Measurements from ENCODE around the gene PID1. TPM values are rescaled to one million over a fixed set of nuclear protein-coding genes. Genes with fewer than 3 reads are reported as not detected.

PID1 gene
- total RNA-seq, 2 donors from 2014 or later: 66.2 to 109 TPM

DNA sequence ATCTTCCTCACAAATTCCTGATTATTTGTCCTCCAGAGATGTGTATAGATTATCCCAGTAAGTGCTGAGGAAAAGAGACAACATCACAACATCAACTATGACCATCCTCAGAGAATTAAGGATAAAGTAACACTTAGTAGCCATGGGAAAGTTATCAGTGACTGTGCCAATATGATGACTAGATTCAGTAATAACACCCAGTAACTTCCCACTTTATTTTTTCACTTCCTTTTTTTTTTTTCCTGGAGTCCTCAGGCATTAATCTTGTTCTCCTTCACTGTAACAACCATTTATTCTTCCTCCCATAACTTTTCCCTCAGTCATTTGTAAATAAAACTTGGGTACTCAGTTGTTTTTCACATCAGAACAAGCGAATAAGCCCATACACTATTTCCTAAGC, 16.7 kb upstream of the PID1 start:
- Histone ChIP-seq H3K27me3 (replicated peaks; ENCODE audit: insufficient read depth) (no peaks in the 10 kb centered on the region), H3K9me3 (no peaks in the 10 kb centered on the region), H3K36me3 (no peaks in the 10 kb centered on the region), H3K4me1 (ENCODE audit: control insufficient read depth in 1 of 2, low read depth in 2 of 2) (peaks cover 3 to 4% of the 10 kb centered on the region in 2 donors), H3K4me3 (no peak overlapping the region), H3K27ac (no peak overlapping the region)
- TF ChIP-seq, protein P1, sequence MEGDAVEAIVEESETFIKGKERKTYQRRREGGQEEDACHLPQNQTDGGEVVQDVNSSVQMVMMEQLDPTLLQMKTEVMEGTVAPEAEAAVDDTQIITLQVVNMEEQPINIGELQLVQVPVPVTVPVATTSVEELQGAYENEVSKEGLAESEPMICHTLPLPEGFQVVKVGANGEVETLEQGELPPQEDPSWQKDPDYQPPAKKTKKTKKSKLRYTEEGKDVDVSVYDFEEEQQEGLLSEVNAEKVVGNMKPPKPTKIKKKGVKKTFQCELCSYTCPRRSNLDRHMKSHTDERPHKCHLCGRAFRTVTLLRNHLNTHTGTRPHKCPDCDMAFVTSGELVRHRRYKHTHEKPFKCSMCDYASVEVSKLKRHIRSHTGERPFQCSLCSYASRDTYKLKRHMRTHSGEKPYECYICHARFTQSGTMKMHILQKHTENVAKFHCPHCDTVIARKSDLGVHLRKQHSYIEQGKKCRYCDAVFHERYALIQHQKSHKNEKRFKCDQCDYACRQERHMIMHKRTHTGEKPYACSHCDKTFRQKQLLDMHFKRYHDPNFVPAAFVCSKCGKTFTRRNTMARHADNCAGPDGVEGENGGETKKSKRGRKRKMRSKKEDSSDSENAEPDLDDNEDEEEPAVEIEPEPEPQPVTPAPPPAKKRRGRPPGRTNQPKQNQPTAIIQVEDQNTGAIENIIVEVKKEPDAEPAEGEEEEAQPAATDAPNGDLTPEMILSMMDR (IDR thresholded peaks at IDR 0.05): no peak
- DNase-seq (ENCODE audit: low spot score) (no peak), ATAC-seq (ENCODE audit: insufficient number of reproducible peaks, low FRiP score, low read depth) (no peak)

DNA sequence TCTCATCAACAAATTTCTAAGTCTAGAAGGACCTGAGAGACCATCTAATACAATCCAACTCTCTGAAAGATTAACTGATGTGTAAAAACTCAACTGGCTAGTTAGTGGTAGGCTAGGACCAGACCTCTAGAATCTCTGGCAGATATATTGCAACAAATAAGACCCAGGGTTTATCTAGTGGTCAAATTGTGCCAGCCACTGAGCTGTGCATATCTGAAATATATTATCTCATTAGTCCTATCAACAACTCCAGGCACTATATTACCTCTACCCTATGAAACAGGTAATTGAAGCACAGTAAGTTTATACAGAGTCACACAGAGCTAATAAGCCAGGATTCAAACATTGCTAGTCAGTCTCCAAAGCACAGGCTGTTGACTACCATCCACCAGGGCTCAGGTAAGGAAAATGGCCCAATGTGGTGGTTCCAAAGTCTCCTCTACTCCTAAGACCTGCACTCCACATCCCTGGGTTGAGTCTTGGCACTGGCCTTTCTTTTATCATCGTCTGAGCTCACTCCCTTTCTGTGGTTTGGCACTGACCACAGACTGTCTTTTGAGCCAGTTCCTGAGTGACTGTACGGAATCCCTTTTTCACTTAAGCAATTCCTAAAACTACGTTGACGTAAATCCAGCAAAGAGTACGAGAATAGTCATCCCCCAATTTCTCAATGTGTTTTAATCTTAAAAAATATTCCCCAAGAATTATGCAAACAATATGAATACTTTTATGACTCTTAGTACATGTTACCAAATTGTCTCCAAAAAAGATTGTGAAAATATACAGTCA, 11.9 kb upstream of the PID1 start:
- DNase-seq (ENCODE audit: low spot score) (no peak), ATAC-seq (ENCODE audit: insufficient number of reproducible peaks, low FRiP score, low read depth) (peak; percentile 89)
- TF ChIP-seq, protein P1 (IDR thresholded peaks at IDR 0.05): no peak

DNA sequence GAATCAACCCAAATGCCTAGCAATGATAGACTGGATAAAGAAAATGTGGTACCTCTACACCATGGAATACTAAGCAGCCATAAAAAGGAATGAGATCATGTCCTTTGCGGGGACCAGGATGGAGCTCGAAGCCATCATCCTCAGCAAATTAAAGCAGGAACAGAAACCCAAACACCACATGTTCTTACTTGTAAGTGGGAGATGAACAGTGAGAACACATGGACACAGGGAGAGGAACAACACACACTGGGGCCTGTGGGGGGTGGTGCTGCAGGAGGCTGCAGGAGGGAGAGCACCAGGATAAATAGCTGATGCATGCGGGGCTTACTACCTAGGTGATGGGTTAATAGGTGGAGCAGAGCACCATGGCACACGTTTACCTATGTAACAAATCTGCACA, 8.4 kb upstream of the PID1 start:
- TF ChIP-seq, protein P1 (IDR thresholded peaks at IDR 0.05): no peak

More for the DNA sequence above, 11.9 kb upstream of the PID1 start:
- H3K4me3 ChIP-seq: no peak overlapping the region
- H3K36me3 ChIP-seq: no peaks in the 10 kb centered on the region
- H3K27me3 ChIP-seq (replicated peaks; ENCODE audit: insufficient read depth): no peaks in the 10 kb centered on the region
- H3K27ac ChIP-seq: no peak overlapping the region
- H3K4me1 ChIP-seq (ENCODE audit: control insufficient read depth in 1 of 2, low read depth in 2 of 2): peaks cover 4 to 8% of the 10 kb centered on the region in 2 donors
- H3K9me3 ChIP-seq: no peaks in the 10 kb centered on the region

DNA sequence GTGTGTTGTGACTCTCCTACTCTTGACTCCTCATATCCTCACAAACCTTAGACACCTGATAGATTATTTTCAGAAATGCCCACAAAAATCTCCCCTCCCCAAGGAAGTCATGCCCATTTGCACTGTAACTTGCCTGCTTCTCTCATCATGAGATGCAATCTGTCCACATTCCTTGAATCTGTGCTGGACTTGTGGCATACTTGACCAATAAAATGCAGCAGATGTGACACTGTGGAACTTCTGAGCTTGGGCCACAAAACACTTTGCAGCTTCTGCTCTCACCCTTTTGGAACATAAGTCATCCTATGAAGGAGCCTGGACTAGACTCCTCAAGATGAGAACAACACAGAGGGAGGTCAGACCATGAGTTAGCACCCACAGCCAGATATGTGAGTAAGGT, 4.4 kb upstream of the PID1 start:
- Histone ChIP-seq H3K36me3 (no peaks in the 10 kb centered on the region), H3K9me3 (no peaks in the 10 kb centered on the region), H3K27ac (no peak overlapping the region), H3K4me1 (ENCODE audit: control insufficient read depth in 1 of 2, low read depth in 2 of 2) (peaks cover 0 to 19% of the 10 kb centered on the region in 2 donors), H3K4me3 (no peak overlapping the region), H3K27me3 (replicated peaks; ENCODE audit: insufficient read depth) (no peaks in the 10 kb centered on the region)
- TF ChIP-seq, protein P1 (IDR thresholded peaks at IDR 0.05): no peak
- no peak for ATAC-seq (ENCODE audit: insufficient number of reproducible peaks, low FRiP score, low read depth)
- DNase-seq (ENCODE audit: low spot score): no peak

More for the DNA sequence above, 8.4 kb upstream of the PID1 start:
- Histone ChIP-seq H3K4me3 (no peak overlapping the region), H3K4me1 (ENCODE audit: control insufficient read depth in 1 of 2, low read depth in 2 of 2) (peaks cover 4 to 8% of the 10 kb centered on the region in 2 donors), H3K36me3 (no peaks in the 10 kb centered on the region), H3K27me3 (replicated peaks; ENCODE audit: insufficient read depth) (no peaks in the 10 kb centered on the region), H3K9me3 (no peaks in the 10 kb centered on the region), H3K27ac (no peak overlapping the region)
- DNase-seq (ENCODE audit: low spot score): no peak
- no peak for ATAC-seq (ENCODE audit: insufficient number of reproducible peaks, low FRiP score, low read depth)

DNA sequence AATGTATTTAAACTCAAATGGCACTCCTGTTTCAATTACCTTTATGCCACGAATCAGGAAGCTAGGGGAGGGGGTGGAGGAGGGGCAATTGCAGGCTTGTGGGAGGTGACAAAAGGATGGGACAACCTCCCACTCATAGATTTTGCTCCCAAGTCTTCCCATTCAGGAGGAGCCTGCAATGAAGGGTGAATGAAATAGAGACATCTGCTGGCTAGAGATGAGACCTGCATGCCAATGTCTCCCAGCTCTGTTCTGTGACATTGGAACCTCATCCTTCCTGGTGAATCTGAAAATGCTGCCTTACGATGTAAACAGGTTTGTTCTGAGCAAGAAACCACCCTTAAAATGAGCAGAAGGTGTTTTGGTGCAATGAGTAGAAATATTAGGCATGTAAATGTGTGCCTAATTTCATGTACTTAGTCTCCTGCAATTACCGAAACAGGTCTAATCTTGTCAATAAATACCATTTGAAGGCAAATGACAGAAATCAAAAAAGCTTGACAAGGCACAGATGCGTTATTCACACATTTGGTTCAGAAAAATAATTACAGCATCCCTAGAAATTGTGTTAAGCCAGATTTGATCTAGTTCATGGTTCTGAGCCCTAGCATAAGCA, 2.7 kb upstream of the PID1 start:
- Histone ChIP-seq H3K4me1 (ENCODE audit: control insufficient read depth in 1 of 2, low read depth in 2 of 2) (peaks cover 0 to 19% of the 10 kb centered on the region in 2 donors), H3K4me3 (peak overlapping the region; percentile 69), H3K36me3 (no peaks in the 10 kb centered on the region), H3K27ac (peak overlapping the region in 1 of 2 donors; percentile 3), H3K9me3 (no peaks in the 10 kb centered on the region), H3K27me3 (replicated peaks; ENCODE audit: insufficient read depth) (no peaks in the 10 kb centered on the region)
- ATAC-seq (ENCODE audit: insufficient number of reproducible peaks, low FRiP score, low read depth) (peak; percentile 80), DNase-seq (ENCODE audit: low spot score) (no peak)
- TF ChIP-seq, protein P1 (IDR thresholded peaks at IDR 0.05): peak; percentile 78

Data from thoracic aorta (tissue), 2 donors.